LNCAP (cell line): ENCODE data around the gene MYO1G.

ENCODE experiments used
- TF ChIP-seq, protein P1 (sequence below): fragments of 450-650 bp; IDR thresholded peaks from 2 replicates; pipeline ENCODE4 v1.5.1; 2017; ENCODE audit warnings: mild to moderate bottlenecking

The MYO1G gene

DNA sequence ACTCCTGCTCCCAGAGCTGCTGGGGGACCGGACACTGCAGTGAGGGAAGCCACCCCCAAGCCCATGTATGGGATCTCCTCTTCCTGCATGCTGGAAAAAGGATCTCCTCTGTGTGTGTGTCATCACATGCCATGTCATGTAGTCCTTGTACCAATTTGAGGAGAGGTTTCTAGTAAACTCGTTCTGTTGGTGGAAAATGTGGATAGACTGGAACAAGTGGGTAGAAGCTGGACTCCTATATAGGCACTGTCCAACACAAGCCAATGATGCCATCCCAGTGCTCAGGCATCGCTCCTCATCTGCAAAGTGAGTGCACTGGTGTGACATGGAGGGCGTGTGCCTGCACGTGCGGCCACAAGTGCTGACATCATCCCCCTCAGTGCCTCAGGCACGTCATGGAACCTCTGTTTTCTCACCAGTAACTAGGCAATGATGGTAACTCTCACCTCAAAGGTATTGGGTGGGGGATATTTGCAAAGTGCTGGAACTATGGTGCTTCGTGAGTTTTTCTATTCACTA, 19.3 kb downstream of the MYO1G start:
- TF ChIP-seq, protein P1, sequence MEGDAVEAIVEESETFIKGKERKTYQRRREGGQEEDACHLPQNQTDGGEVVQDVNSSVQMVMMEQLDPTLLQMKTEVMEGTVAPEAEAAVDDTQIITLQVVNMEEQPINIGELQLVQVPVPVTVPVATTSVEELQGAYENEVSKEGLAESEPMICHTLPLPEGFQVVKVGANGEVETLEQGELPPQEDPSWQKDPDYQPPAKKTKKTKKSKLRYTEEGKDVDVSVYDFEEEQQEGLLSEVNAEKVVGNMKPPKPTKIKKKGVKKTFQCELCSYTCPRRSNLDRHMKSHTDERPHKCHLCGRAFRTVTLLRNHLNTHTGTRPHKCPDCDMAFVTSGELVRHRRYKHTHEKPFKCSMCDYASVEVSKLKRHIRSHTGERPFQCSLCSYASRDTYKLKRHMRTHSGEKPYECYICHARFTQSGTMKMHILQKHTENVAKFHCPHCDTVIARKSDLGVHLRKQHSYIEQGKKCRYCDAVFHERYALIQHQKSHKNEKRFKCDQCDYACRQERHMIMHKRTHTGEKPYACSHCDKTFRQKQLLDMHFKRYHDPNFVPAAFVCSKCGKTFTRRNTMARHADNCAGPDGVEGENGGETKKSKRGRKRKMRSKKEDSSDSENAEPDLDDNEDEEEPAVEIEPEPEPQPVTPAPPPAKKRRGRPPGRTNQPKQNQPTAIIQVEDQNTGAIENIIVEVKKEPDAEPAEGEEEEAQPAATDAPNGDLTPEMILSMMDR, result no peak

GRCh38 chr7:44958645-44959344, 20.0 kb downstream of the MYO1G start:
- TF ChIP-seq, protein P1, result no peak

- TF ChIP-seq, protein P1, result no peak
These were observed 22.6 kb downstream of the MYO1G start for GRCh38 chr7:44956157-44956766.

DNA sequence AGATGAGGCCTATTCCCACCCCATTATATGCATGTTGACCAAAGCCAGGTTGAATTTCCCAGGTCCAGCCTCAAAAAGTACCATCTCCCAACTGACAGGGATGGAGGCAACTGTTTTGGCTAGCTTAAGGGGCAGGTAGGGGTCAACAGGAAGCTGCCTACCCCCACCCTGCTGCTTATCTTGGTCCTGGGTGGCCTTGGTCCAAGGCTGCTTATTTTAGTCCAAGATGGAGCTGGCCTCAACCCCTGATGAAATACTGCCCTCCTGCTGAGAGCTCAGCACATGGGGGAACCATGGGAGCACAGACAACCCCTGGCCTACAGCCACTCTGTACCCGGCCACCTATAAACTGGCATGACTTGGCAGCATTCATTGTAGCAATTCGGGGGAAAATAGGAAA, 23.1 kb downstream of the MYO1G start:
- TF ChIP-seq, protein P1, result no peak

DNA sequence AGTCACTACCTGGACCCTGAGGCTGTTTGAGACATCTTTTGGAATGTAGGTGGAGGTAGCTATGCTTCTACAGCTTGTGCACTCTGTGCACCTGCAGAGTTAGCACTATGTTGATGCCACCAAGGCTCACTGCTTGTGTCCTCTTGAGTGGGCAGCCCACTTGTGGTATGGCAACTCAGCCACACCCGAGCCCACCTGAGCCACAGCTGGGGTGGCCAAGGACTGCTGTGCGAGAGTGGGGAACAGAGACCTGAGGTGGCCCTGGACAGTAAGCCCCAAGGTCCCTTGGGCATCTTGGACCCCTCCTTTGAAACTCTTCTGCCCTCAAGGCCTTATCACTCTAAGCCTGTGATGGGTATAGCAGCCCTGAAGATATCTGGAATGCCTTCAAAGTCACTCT, 25.7 kb downstream of the MYO1G start:
- TF ChIP-seq, protein P1, result no peak

GRCh38 chr7:44949303-44949702, 29.5 kb downstream of the MYO1G start:
- TF ChIP-seq, protein P1, result no peak

DNA sequence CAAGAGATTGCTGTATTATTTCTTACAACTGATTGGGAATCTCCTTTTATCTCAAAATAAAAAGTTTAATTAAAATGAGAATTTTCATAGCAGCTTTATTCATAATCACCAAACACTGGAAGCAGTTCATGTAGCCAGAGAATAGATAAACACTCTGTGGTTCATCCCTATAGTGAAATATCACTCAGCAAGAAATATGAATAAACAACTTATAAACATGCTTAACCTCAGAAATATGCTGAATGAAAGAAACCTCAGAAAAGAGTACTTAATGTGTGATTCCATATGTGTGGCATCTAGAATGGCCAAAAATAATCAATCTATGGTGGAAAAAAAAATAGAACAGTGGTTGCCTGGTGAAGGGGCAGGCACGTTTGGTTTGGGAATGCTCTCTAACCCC, 33.3 kb downstream of the MYO1G start:
- TF ChIP-seq, protein P1, result no peak
